Osteoblast (primary cell): Measurements from ENCODE around the gene DENND2A. TPM values are rescaled to one million over a fixed set of nuclear protein-coding genes. Genes with fewer than 3 reads are reported as not detected.
"Not testable (repeated sequence)": the region's sequence is repeated elsewhere in the genome, so short reads cannot be mapped to it uniquely, and the experiment has no call there.

Experiments used
- DNase-seq: peaks from one replicate; pipeline ENCODE4 v3.0.0; 2011; ENCODE audit warnings: low spot score, mixed read lengths; ENCODE audit not compliant: insufficient read length; ENCODE audit errors: missing footprints
- H2AFZ ChIP-seq: 2 replicates; pipeline ENCODE4 v1.6.0; 2011; ENCODE audit warnings: mild to moderate bottlenecking, low read length
- H3K27ac ChIP-seq: 2 replicates; pipeline ENCODE4 v1.5.1; 2011; ENCODE audit warnings: mild to moderate bottlenecking, low read depth, low read length, moderate library complexity
- H3K27me3 ChIP-seq: 2 replicates; pipeline ENCODE4 v1.6.0; 2012; ENCODE audit warnings: mild to moderate bottlenecking, control low read depth, inconsistent platforms, low read length, moderate library complexity; ENCODE audit not compliant: insufficient read depth
- H3K36me3 ChIP-seq: 2 replicates; pipeline ENCODE4 v1.5.1; 2011; ENCODE audit warnings: mild to moderate bottlenecking, low read length, control low read depth, moderate library complexity; ENCODE audit not compliant: insufficient read depth
- H3K4me1 ChIP-seq: 2 replicates; pipeline ENCODE4 v1.5.1; 2011; ENCODE audit warnings: mild to moderate bottlenecking, low read length, control low read depth, moderate library complexity; ENCODE audit not compliant: insufficient read depth
- H3K4me2 ChIP-seq: 2 replicates; pipeline ENCODE4 v1.6.0; 2011; ENCODE audit warnings: mild to moderate bottlenecking, low read length; ENCODE audit not compliant: insufficient read depth
- H3K4me3 ChIP-seq: fragments of 200-600 bp; sonication (generic); 3 replicates; pipeline ENCODE4 v1.5.1; 2012; ENCODE audit warnings: mild to moderate bottlenecking, low read length, inconsistent platforms; ENCODE audit not compliant: insufficient read depth
- H3K79me2 ChIP-seq: 2 replicates; pipeline ENCODE4 v1.6.0; 2012; ENCODE audit warnings: mild to moderate bottlenecking, low read length, control low read depth, inconsistent platforms; ENCODE audit not compliant: insufficient read depth
- H3K9me3 ChIP-seq: 2 replicates; pipeline ENCODE4 v1.5.1; 2011; ENCODE audit warnings: low read depth, low read length, control low read depth
- H4K20me1 ChIP-seq: 2 replicates; pipeline ENCODE4 v1.6.0; 2012; ENCODE audit warnings: mild to moderate bottlenecking, low read length, control low read depth; ENCODE audit not compliant: insufficient read depth
- CTCF ChIP-seq: IDR thresholded peaks from 2 replicates; pipeline ENCODE4 v1.5.1; 2011; ENCODE audit warnings: mild to moderate bottlenecking, low read depth, low read length, moderate library complexity; ENCODE audit errors: extremely low read depth
- total RNA-seq: library from RNA; depleted of rRNA; stranded (reverse); fragments of >200 nt; gene quantifications from 2 replicates; pipeline ENCODE4 v1.2.3, GENCODE V29; 2012

The DENND2A gene
- total RNA-seq, 1 donor = 0.36 TPM

GRCh38 chr7:140624392-140625191 lies 16.0 kb downstream of the DENND2A start:
- H3K4me1 ChIP-seq = peaks cover 11% of the 10 kb centered on the region
- no peak for DNase-seq

GRCh38 chr7:140623980-140624379 lies 16.6 kb downstream of the DENND2A start:
- Histone ChIP-seq H3K79me2 (no peaks in the 10 kb centered on the region), H3K27ac (no peak overlapping the region), H3K27me3 (no peaks in the 10 kb centered on the region), H3K4me1 (peaks cover 11% of the 10 kb centered on the region), H4K20me1 (no peaks in the 10 kb centered on the region), H3K4me3 (no peak overlapping the region), H3K9me3 (no peaks in the 10 kb centered on the region), H2AFZ (no peak overlapping the region), H3K4me2 (no peak overlapping the region), H3K36me3 (no peaks in the 10 kb centered on the region)
- no peak for TF ChIP-seq CTCF
- DNase-seq = no peak

More at GRCh38 chr7:140624392-140625191, 16.0 kb downstream of the DENND2A start:
- no peaks in the 10 kb centered on the region for H3K79me2 ChIP-seq
- no peak overlapping the region for H3K4me2 ChIP-seq
- no peak overlapping the region for H3K4me3 ChIP-seq
- H4K20me1 ChIP-seq = no peaks in the 10 kb centered on the region
- H3K36me3 ChIP-seq = no peaks in the 10 kb centered on the region
- no peak for TF ChIP-seq CTCF
- H3K9me3 ChIP-seq = no peaks in the 10 kb centered on the region
- no peak overlapping the region for H2AFZ ChIP-seq
- no peak overlapping the region for H3K27ac ChIP-seq
- no peaks in the 10 kb centered on the region for H3K27me3 ChIP-seq

GRCh38 chr7:140621401-140622021 lies 19.1 kb downstream of the DENND2A start:
- no peak overlapping the region for H3K4me2 ChIP-seq
- H3K4me3 ChIP-seq = no peak overlapping the region
- H3K27me3 ChIP-seq = no peaks in the 10 kb centered on the region
- no peaks in the 10 kb centered on the region for H4K20me1 ChIP-seq
- no peak for TF ChIP-seq CTCF
- no peak for DNase-seq
- no peak overlapping the region for H3K27ac ChIP-seq
- peaks cover 6% of the 10 kb centered on the region for H3K4me1 ChIP-seq
- H3K9me3 ChIP-seq = no peaks in the 10 kb centered on the region
- H3K79me2 ChIP-seq = no peaks in the 10 kb centered on the region
- no peak overlapping the region for H2AFZ ChIP-seq
- H3K36me3 ChIP-seq = no peaks in the 10 kb centered on the region

DNA sequence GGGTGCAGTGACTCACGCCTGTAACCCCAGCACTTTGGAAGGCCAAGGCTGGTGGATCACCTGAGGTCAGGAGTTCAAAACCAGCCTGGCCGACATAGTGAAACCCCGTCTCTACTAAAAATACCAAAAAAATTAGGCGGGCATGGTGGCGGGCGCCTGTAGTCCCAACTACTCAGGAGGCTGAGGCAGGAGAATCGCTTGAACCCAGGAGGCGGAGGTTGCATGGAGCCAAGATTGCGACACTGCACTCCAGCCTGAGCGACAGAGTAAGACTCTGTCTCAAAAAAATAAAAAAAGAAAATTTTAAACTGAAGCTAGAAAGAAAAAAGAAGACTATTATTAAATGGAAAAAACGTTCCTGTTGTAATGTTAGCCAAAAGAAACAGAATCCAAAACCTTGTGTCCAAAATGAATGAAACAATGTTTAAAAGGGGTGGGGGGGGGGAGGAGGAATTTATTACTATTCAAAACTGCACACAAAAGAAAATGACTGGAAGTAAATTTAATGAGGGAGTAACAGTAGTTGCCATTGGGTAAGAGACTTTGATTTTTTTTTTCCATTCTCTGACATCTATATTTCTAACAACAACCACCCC lies 20.6 kb downstream of the DENND2A start:
- H3K4me1 ChIP-seq, H3K36me3 ChIP-seq, H3K4me3 ChIP-seq, H3K79me2 ChIP-seq, H3K27ac ChIP-seq, H3K4me2 ChIP-seq, H2AFZ ChIP-seq, H3K27me3 ChIP-seq, H3K9me3 ChIP-seq, H4K20me1 ChIP-seq, DNase-seq: not testable (repeated sequence)
